GM23248 (cell line): Measurements from ENCODE around the gene CGREF1. TPM values are rescaled to one million over a fixed set of nuclear protein-coding genes. Genes with fewer than 3 reads are reported as not detected.

Source experiments
- DNase-seq: peaks from one replicate; pipeline ENCODE4 v3.0.0-alpha.2; 2015
- H2AFZ ChIP-seq: fragments of 200-600 bp; sonication (generic); 2 replicates; pipeline ENCODE4 v1.6.1; 2016; ENCODE audit warnings: antibody characterized with exemption
- H3F3A ChIP-seq: fragments of 200-600 bp; sonication (generic); 2 replicates; pipeline ENCODE4 v1.6.1; 2016; ENCODE audit warnings: mild to moderate bottlenecking, antibody characterized with exemption, mixed run types; ENCODE audit not compliant: insufficient read depth
- H3K27ac ChIP-seq: fragments of 200-600 bp; sonication (generic); 2 replicates; pipeline ENCODE4 v1.5.1; 2016; ENCODE audit warnings: mild to moderate bottlenecking
- H3K27me3 ChIP-seq: fragments of 200-600 bp; sonication (generic); replicated peaks from 2 replicates; pipeline ENCODE4 v1.6.1; 2016; ENCODE audit warnings: mild to moderate bottlenecking; ENCODE audit not compliant: insufficient read depth
- H3K36me3 ChIP-seq: fragments of 200-600 bp; sonication (generic); 2 replicates; pipeline ENCODE4 v1.6.1; 2016; ENCODE audit warnings: low read depth, mild to moderate bottlenecking
- H3K4me1 ChIP-seq: fragments of 200-600 bp; sonication (generic); 2 replicates; pipeline ENCODE4 v1.6.1; 2016; ENCODE audit warnings: mild to moderate bottlenecking; ENCODE audit not compliant: insufficient read depth
- H3K4me2 ChIP-seq: fragments of 200-600 bp; sonication (generic); one replicate; pipeline ENCODE4 v1.6.1; 2016; ENCODE audit warnings: mild to moderate bottlenecking; ENCODE audit not compliant: unreplicated experiment
- H3K4me3 ChIP-seq: fragments of 200-600 bp; sonication (generic); 2 replicates; pipeline ENCODE4 v1.5.1; 2016; ENCODE audit warnings: mild to moderate bottlenecking
- H3K79me2 ChIP-seq: fragments of 200-600 bp; sonication (generic); 2 replicates; pipeline ENCODE4 v1.6.1; 2016; ENCODE audit warnings: mild to moderate bottlenecking; ENCODE audit not compliant: insufficient read depth
- H3K9ac ChIP-seq: fragments of 200-600 bp; sonication (generic); 2 replicates; pipeline ENCODE4 v1.6.1; 2016; ENCODE audit warnings: mild to moderate bottlenecking
- H3K9me2 ChIP-seq: fragments of 200-600 bp; sonication (generic); 2 replicates; pipeline ENCODE4 v1.6.1; 2016; ENCODE audit warnings: mixed run types, mild to moderate bottlenecking, moderate library complexity; ENCODE audit not compliant: insufficient read depth
- H3K9me3 ChIP-seq: fragments of 200-600 bp; sonication (generic); one replicate; pipeline ENCODE4 v1.6.1; 2017; ENCODE audit warnings: low read depth
- H4K20me1 ChIP-seq: fragments of 200-600 bp; sonication (generic); 2 replicates; pipeline ENCODE4 v1.6.0; 2016; ENCODE audit not compliant: insufficient read depth
- EZH2 ChIP-seq: fragments of 200-600 bp; sonication (generic); IDR thresholded peaks from 2 replicates; pipeline ENCODE4 v1.6.1; 2018; ENCODE audit warnings: antibody characterized with exemption, mild to moderate bottlenecking; ENCODE audit not compliant: insufficient read depth, poor library complexity, severe bottlenecking
- EZH2phosphoT487 ChIP-seq: fragments of 200-600 bp; sonication (generic); IDR thresholded peaks from 2 replicates; pipeline ENCODE4 v1.6.1; 2018; ENCODE audit warnings: antibody characterized with exemption, moderate library complexity, mild to moderate bottlenecking, low read depth; ENCODE audit not compliant: insufficient read depth
- WGBS, 2 experiments: methylation state at CpG; one replicate each; pipeline ENCODE4 v1.1.6; 2015 to 2017; ENCODE audit warnings: low lambda C conversion rate in 2 of 2, low coverage in 1 of 2; ENCODE audit errors: missing lambda C conversion rate in 2 of 2; 5-methylcytosine and 5-hydroxymethylcytosine counted together
- in situ Hi-C: fragments of 300-500 bp; cut with MboI; formaldehyde crosslinking; loops from 2 replicates; pipeline ENCODE4 v1.15.0; 2020
- polyA plus RNA-seq: library from polyadenylated mRNA; unstranded; fragments of >200 nt; fragmentation: Nextera tagmentation; extraction: Ambion mirVana; gene quantifications from 2 replicates; pipeline ENCODE4 v1.2.1, GENCODE V29; 2016
- total RNA-seq: library from RNA; depleted of rRNA; stranded (reverse); fragments of >200 nt; shearing (Covaris generic); gene quantifications from 2 replicates; pipeline ENCODE4 v1.2.3, GENCODE V29; 2014

The CGREF1 gene
- total and polyA plus RNA-seq, 2 experiments from 2014 or later: 17.2 to 19.2 TPM

- no peaks in the 10 kb centered on the region for H3K9me2 ChIP-seq
- no peak overlapping the region for H3K27ac ChIP-seq
- no peak overlapping the region for H3K4me3 ChIP-seq
- peaks cover 16% of the 10 kb centered on the region for H3K4me1 ChIP-seq
- H3K9me3 ChIP-seq: no peaks in the 10 kb centered on the region
- WGBS, 2 experiments: 94 to 95% methylated on average over 6 of the region's 6 CpGs
- no peak overlapping the region for H3K4me2 ChIP-seq
- H2AFZ ChIP-seq: no peak overlapping the region
- DNase-seq: no peak
- H3K27me3 ChIP-seq: no peaks in the 10 kb centered on the region
- no peak overlapping the region for H3K9ac ChIP-seq
- H3F3A ChIP-seq: peaks cover 13% of the 10 kb centered on the region
- in situ Hi-C loops: no loop called here
- TF ChIP-seq EZH2phosphoT487 (no peak), EZH2 (no peak)
- H4K20me1 ChIP-seq: no peaks in the 10 kb centered on the region
- H3K79me2 ChIP-seq: peaks cover 24% of the 10 kb centered on the region
- no peaks in the 10 kb centered on the region for H3K36me3 ChIP-seq
Observed at GRCh38 chr2:27084297-27085061, 34.4 kb downstream of the CGREF1 start.

GRCh38 chr2:27083410-27084296 is 35.3 kb downstream of the CGREF1 start:
- no peak overlapping the region for H3K4me3 ChIP-seq
- H3K4me2 ChIP-seq: no peak overlapping the region
- peaks cover 33% of the 10 kb centered on the region for H3K79me2 ChIP-seq
- H3K9ac ChIP-seq: no peak overlapping the region
- no peak for TF ChIP-seq EZH2
- TF ChIP-seq EZH2phosphoT487: no peak
- DNase-seq: no peak
- H3K9me2 ChIP-seq: no peaks in the 10 kb centered on the region
- no peaks in the 10 kb centered on the region for H3K36me3 ChIP-seq
- H3K27me3 ChIP-seq: no peaks in the 10 kb centered on the region
- no peak overlapping the region for H2AFZ ChIP-seq
- no peaks in the 10 kb centered on the region for H3K9me3 ChIP-seq
- H3K27ac ChIP-seq: no peak overlapping the region
- WGBS, 2 experiments: 82 to 86% methylated on average over 19 to 20 of the region's 20 CpGs
- H4K20me1 ChIP-seq: no peaks in the 10 kb centered on the region
- in situ Hi-C loops: no loop called here
- peaks cover 16% of the 10 kb centered on the region for H3K4me1 ChIP-seq
- peaks cover 13% of the 10 kb centered on the region for H3F3A ChIP-seq

- H3K4me3 ChIP-seq: no peak overlapping the region
- H3K9me3 ChIP-seq: no peaks in the 10 kb centered on the region
- no peak for DNase-seq
- no peak for TF ChIP-seq EZH2phosphoT487
- TF ChIP-seq EZH2: no peak
- no peak overlapping the region for H3K4me2 ChIP-seq
- no peaks in the 10 kb centered on the region for H3K36me3 ChIP-seq
- no peak overlapping the region for H2AFZ ChIP-seq
- WGBS, 2 experiments: 85 to 87% methylated on average over 23 to 27 of the region's 27 CpGs
- no peaks in the 10 kb centered on the region for H3K27me3 ChIP-seq
- H3K9me2 ChIP-seq: no peaks in the 10 kb centered on the region
- peaks cover 13% of the 10 kb centered on the region for H3F3A ChIP-seq
- peaks cover 35% of the 10 kb centered on the region for H3K79me2 ChIP-seq
- H3K4me1 ChIP-seq: peaks cover 16% of the 10 kb centered on the region
- in situ Hi-C loops: no loop called here
- H3K27ac ChIP-seq: no peak overlapping the region
- H3K9ac ChIP-seq: no peak overlapping the region
- H4K20me1 ChIP-seq: no peaks in the 10 kb centered on the region
Observed at GRCh38 chr2:27082773-27083409, 36.0 kb downstream of the CGREF1 start.

- Histone ChIP-seq H3K4me3 (no peak overlapping the region), H3K27ac (no peak overlapping the region), H3K79me2 (peaks cover 35% of the 10 kb centered on the region), H3K9me2 (no peaks in the 10 kb centered on the region), H3K4me1 (peaks cover 16% of the 10 kb centered on the region), H2AFZ (no peak overlapping the region), H3F3A (peaks cover 13% of the 10 kb centered on the region), H3K9me3 (no peaks in the 10 kb centered on the region), H3K36me3 (no peaks in the 10 kb centered on the region), H4K20me1 (no peaks in the 10 kb centered on the region), H3K4me2 (no peak overlapping the region), H3K9ac (no peak overlapping the region), H3K27me3 (no peaks in the 10 kb centered on the region)
- 89 to 92% methylated on average over 34 to 38 of the region's 38 CpGs for WGBS, 2 experiments
- TF ChIP-seq EZH2 (no peak), EZH2phosphoT487 (no peak)
- in situ Hi-C loops: no loop called here
- DNase-seq: no peak
Observed at GRCh38 chr2:27081984-27082772, 36.8 kb downstream of the CGREF1 start.
